Ectodermal cell (in vitro differentiated cells): ENCODE measurements around the gene SAMM50. TPM values are rescaled to one million over a fixed set of nuclear protein-coding genes. Genes with fewer than 3 reads are reported as not detected.

Source experiments
- H3K27ac ChIP-seq: 2 replicates; pipeline ENCODE4 v1.7.0; 2013; ENCODE audit warnings: mild to moderate bottlenecking, low read depth, low read length; ENCODE audit not compliant: insufficient read depth, poor library complexity, severe bottlenecking
- H3K27me3 ChIP-seq: 2 replicates; pipeline ENCODE4 v1.7.0; 2013; ENCODE audit warnings: mild to moderate bottlenecking, low read length; ENCODE audit not compliant: insufficient read depth, control insufficient read depth, poor library complexity, severe bottlenecking
- H3K36me3 ChIP-seq: one replicate; pipeline ENCODE4 v1.7.0; 2013; ENCODE audit warnings: low read length; ENCODE audit not compliant: control insufficient read depth, insufficient read depth
- H3K4me1 ChIP-seq: one replicate; pipeline ENCODE4 v1.7.0; 2013; ENCODE audit warnings: low read length; ENCODE audit not compliant: control insufficient read depth, insufficient read depth
- H3K4me3 ChIP-seq: 2 replicates; pipeline ENCODE4 v1.7.0; 2013; ENCODE audit warnings: low read depth, low read length, control low read depth; ENCODE audit not compliant: insufficient read depth
- H3K9me3 ChIP-seq: 2 replicates; pipeline ENCODE4 v1.7.0; 2013; ENCODE audit warnings: mild to moderate bottlenecking, low read length, moderate library complexity; ENCODE audit not compliant: control insufficient read depth
- WGBS, 2 experiments: methylation state at CpG; one replicate each; pipeline ENCODE4 v1.1.7; 2013; ENCODE audit warnings: missing lambda C conversion rate in 2 of 2; 5-methylcytosine and 5-hydroxymethylcytosine counted together
- polyA plus RNA-seq, 4 experiments: library from polyadenylated mRNA; stranded (reverse); fragments of 50-300 nt; gene quantifications; one replicate each; pipeline ENCODE4 v1.2.3, GENCODE V29; 2013

The SAMM50 gene
- polyA plus RNA-seq (2013, experiment 1 of 4), result 68.6 TPM
- 70.1 TPM for polyA plus RNA-seq (2013, experiment 2 of 4)
- 47.1 TPM for polyA plus RNA-seq (2013, experiment 3 of 4)
- polyA plus RNA-seq (2013, experiment 4 of 4), result 50.4 TPM

DNA sequence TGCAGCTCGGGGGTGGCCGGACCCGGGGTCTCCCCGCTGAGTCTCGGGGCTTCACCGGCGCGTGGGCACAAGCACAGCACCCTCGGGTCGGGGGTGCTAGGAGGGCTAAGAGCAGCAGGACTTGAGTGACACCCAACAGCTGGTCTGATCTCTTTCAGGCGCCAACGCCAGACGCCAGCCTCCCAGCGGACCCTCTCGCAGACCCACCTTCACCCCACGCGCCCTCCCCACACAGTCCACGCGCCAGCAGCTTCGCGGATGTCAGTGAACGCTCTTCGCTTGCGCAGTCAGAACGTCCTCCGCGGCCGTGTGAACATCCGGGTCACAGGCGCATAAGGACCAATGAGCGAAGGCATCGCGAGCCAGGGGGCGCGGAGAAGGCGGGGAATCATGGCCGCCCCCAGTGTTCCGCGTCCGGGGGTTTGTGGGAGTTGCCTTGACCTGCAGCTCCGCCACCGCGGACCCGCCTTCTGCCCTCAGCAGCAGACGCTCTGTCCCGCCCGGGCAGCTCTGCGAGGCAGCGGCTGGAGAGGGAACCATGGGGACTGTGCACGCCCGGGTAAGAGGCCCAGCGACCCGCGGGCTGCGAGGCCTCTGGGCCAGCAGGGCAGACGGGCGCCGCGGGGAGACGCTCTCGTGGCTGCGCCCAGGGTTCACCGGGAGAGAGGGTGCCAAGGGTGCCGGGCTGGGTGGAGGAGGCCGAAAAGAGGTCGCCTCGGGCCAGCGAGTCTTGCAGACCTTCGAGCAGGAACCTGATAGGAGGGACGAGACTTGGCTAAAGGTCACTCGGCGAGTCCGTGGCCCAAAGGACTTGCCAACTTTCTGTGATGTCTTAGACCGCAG is at the start of gene SAMM50:
TSS of gene SAMM50 (plus strand) at position 403 of the 843 bp plus-strand sequence. CDS start at position 539, 136 bp downstream.
- WGBS, 2 experiments, result 0% methylated on average over 74 of the region's 74 CpGs
- Histone ChIP-seq H3K36me3 (no peaks in the 10 kb centered on the region), H3K27ac (peak within 1 kb of the TSS; percentile 55)

DNA sequence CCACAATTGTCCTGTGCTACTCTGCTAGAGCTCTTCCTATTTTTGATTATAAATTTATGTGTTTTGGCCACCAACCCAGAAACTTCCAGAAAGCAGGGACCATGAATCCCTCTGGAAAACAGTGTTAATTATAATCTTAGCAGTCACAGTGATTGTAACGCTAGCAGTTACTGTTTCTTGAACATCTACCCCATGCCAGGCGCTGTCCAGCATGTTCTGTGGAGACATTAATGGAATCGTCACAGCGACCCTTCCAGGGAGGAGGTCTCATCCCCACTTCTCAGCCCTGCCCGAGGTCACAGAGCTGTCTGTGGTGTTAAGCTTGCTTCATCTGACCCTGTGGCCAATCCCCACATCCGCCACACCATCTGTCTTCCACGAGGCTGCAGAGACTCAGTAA is 49.6 kb upstream of the SAMM50 start:
- no peak overlapping the region for H3K4me3 ChIP-seq
- no peaks in the 10 kb centered on the region for H3K27me3 ChIP-seq
- H3K27ac ChIP-seq, result no peak overlapping the region
- no peaks in the 10 kb centered on the region for H3K9me3 ChIP-seq
- H3K36me3 ChIP-seq, result no peaks in the 10 kb centered on the region
- H3K4me1 ChIP-seq, result no peaks in the 10 kb centered on the region
- WGBS, 2 experiments, result 87 to 89% methylated on average over 6 to 7 of the region's 7 CpGs

More for the DNA sequence above, at the start of gene SAMM50:
- Histone ChIP-seq H3K27me3 (no peaks in the 10 kb centered on the region), H3K9me3 (no peaks in the 10 kb centered on the region), H3K4me1 (peaks cover 6% of the 10 kb centered on the region), H3K4me3 (peak within 1 kb of the TSS; percentile 88)

DNA sequence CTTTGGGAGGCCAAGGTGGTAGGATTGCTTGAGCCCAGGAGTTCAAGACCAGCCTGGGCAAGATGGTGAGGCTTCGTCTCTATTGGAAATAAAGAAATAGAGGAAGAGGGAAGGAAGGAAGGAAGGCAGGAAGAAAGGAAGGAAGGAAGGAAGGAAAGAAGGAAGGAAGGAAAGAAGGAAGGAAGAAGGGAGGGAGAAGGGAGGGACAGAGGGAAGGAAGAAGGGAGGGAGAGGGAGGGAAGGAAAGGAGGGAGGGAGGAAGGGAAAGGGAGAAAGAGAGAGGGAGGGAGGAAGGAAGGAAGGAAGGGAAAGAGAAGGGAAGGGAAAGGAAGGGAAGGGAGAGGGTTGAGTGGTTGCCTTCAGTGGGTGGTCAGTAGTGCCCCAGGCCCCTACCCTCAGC is 45.5 kb upstream of the SAMM50 start:
- peaks cover 4% of the 10 kb centered on the region for H3K4me1 ChIP-seq
- 88 to 92% methylated on average over 1 of the region's 1 CpG for WGBS, 2 experiments

DNA sequence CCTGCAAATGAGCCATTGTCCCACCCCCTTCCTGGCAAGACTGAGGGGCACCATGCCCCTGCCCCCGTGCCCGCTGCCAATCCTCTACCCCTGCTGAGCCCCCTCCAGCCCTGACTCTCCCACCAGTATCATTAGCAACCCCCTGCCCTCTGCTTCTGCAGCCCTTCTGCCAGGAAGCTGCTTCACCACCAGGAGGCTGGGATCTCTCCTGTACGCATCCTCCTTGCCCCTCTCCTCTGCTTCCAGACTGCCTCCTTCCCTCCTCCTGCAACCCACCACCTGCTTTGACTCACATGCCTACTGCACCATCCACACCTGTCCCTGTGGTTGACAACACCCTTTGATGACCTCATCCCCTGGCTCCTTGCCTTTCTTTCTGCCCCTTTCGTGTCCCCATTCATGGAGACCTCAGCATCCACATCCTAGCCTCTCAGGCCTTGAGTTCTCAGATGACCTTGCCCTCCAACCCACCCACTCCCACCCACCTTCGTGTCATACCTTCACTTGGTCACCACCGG is 45.0 kb upstream of the SAMM50 start:
- H3K4me3 ChIP-seq, result no peak overlapping the region
- no peak overlapping the region for H3K27ac ChIP-seq
- 67 to 72% methylated on average over 6 of the region's 6 CpGs for WGBS, 2 experiments
- no peaks in the 10 kb centered on the region for H3K36me3 ChIP-seq
- H3K9me3 ChIP-seq, result no peaks in the 10 kb centered on the region
- H3K27me3 ChIP-seq, result no peaks in the 10 kb centered on the region
- H3K4me1 ChIP-seq, result peaks cover 4% of the 10 kb centered on the region

More for the DNA sequence above, 45.5 kb upstream of the SAMM50 start:
- Histone ChIP-seq H3K4me3 (no peak overlapping the region), H3K9me3 (no peaks in the 10 kb centered on the region), H3K36me3 (no peaks in the 10 kb centered on the region), H3K27ac (no peak overlapping the region), H3K27me3 (no peaks in the 10 kb centered on the region)

DNA sequence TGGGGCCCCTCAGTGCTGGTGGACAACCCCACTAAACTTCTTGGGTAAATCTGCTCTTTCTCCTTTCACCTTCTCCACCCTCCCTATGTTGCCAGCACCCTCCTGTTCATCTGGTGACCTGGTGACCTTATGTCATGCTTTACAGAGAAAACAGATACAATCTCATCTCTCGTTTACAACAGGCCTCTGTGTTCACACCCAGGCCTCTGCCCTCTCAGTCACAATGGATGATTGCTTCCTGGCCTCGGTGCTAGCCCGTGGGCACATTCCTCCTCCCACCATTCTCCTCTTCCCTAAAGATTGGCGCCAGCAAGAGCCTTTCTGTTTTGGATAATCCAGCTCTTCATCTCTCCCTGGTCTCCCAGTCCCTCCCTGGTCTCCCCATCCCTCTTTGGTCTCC is 43.9 kb upstream of the SAMM50 start:
- no peaks in the 10 kb centered on the region for H3K27me3 ChIP-seq
- H3K9me3 ChIP-seq, result no peaks in the 10 kb centered on the region
- no peak overlapping the region for H3K27ac ChIP-seq
- WGBS, 2 experiments, result 63 to 71% methylated on average over 4 of the region's 4 CpGs
- H3K4me3 ChIP-seq, result no peak overlapping the region
- H3K4me1 ChIP-seq, result peaks cover 4% of the 10 kb centered on the region
- no peaks in the 10 kb centered on the region for H3K36me3 ChIP-seq

DNA sequence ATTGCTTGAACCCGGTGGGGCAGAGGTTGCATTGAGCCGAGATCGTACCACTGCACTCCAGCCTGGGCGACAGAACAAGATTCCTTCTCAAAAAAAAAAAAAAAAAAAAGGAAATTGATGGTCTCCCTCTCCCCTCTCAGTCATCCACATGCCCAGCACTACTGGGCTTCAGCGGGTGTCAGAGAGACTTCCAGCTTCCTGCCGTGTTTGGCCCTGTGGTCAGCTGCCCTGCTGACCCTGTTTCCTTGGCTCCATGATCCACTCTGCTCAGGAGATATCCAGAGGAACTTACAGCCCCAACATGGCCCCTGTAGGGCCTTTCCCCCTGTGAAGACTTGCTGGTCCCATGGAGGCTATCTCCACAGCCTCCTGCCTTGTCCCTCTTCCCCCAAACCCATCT is 37.7 kb upstream of the SAMM50 start:
- Histone ChIP-seq H3K27ac (no peak overlapping the region), H3K9me3 (no peaks in the 10 kb centered on the region), H3K27me3 (peaks cover 13% of the 10 kb centered on the region), H3K36me3 (no peaks in the 10 kb centered on the region), H3K4me3 (no peak overlapping the region), H3K4me1 (peaks cover 3% of the 10 kb centered on the region)
- 89 to 95% methylated on average over 6 of the region's 6 CpGs for WGBS, 2 experiments

DNA sequence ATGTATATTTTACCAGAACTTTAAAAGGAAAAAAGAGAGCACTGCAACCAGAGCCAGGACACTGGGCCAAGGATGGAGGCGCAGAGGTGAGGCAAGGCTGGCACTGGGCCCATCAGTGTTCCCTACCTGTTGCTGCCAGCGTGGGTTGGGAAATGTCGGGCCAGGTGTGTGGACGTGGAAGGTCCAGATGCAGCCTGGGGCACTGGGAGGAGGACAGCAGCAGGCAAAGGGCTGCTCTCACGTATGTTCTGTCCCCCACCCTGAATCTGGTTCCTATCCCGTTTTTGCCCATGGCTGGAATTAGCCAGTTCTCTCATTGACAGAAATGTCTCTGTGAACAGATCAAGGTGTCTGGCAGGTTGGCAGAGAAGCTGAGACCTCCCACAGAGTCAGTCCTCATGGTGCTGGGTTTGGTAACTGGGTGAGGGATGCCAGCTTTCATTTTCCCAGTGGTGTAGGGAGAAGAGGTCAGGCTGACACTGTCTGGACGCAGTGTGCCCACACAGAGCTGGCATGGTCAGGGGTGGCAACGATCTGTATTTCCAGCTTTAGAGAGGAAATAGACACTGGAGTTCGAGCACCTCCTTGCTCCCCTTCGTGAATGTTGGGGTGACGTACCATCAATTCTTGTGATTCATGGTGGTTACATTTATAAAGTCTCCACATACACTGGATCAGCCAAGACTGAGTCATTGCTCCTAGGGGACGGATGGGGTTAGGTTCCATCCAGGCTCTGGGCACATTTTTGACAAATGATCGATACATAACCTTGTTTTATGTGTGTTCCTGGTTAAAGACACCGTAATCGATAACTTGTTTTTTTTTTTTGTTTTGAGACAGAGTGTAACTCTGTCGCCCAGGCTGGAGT is 35.9 kb upstream of the SAMM50 start:
- H3K27ac ChIP-seq, result no peak overlapping the region
- no peaks in the 10 kb centered on the region for H3K36me3 ChIP-seq
- H3K27me3 ChIP-seq, result peaks cover 18% of the 10 kb centered on the region
- H3K4me3 ChIP-seq, result no peak overlapping the region
- no peaks in the 10 kb centered on the region for H3K9me3 ChIP-seq
- 92 to 95% methylated on average over 16 of the region's 16 CpGs for WGBS, 2 experiments
- peaks cover 9% of the 10 kb centered on the region for H3K4me1 ChIP-seq

DNA sequence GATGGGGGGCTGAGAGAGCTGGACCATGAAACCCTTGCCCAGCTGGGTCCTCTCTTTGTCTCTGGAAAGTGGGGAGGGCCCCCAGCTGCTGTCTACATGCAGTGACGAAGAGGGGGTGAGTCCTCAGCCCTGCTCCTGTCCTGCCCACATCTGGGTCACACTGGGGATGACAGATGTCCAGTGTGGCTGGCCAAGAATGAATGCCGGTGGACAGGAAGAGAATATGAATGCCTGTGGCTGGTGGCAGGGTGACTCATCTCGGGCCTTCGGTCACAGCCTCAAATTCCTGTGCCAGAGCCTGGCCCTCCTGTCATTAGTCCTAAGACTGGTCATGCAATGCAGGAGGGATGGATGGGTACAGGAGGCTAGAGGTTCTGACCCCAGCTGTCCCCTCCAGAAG is 33.9 kb upstream of the SAMM50 start:
- H3K9me3 ChIP-seq, result no peaks in the 10 kb centered on the region
- H3K4me3 ChIP-seq, result no peak overlapping the region
- H3K27me3 ChIP-seq, result peaks cover 21% of the 10 kb centered on the region
- H3K36me3 ChIP-seq, result no peaks in the 10 kb centered on the region
- H3K27ac ChIP-seq, result no peak overlapping the region
- 89 to 90% methylated on average over 4 of the region's 4 CpGs for WGBS, 2 experiments
- peaks cover 20% of the 10 kb centered on the region for H3K4me1 ChIP-seq

DNA sequence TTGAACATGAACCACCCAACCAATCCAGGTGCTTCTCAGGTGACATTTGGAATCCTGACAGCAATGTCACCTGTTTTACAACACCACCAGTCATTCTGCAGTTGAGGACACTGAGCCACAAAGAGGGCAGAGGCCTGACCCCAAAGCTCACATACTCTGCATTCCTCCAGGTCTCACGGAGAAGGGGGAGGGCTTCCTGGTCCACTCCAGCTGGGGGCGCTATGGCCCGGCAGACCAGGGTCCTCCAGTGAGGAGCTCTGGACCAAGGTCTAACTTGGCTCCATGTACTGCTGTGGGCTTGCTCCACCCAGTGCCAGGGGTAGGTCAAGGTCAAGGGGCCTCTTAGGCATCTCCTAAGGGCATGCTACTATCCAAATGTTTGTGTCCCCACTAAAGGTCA is 33.1 kb upstream of the SAMM50 start:
- Histone ChIP-seq H3K9me3 (no peaks in the 10 kb centered on the region), H3K4me3 (no peak overlapping the region), H3K36me3 (no peaks in the 10 kb centered on the region), H3K4me1 (peaks cover 20% of the 10 kb centered on the region), H3K27me3 (peaks cover 26% of the 10 kb centered on the region), H3K27ac (no peak overlapping the region)
- 88% methylated on average over 3 of the region's 3 CpGs for WGBS, 2 experiments

DNA sequence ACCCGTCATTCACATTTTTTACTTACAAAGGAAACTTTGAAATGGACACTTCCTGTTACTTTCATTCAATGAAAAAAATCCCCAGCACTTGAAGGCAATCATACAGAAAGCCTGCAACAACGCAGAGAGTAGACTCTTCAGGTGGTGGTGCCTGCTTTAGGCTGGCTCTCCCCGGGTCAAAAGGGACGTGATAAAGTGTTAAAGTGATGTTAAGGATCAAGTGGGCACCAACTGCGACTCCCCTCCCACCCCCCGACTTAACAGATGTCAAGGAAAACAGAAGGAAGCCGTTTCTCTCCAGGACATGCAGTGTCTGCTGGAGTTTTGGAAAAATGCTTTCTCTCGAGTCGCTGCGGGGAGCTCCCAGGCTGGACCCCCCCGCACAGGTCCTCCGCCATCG is 32.1 kb upstream of the SAMM50 start:
- Histone ChIP-seq H3K36me3 (no peaks in the 10 kb centered on the region), H3K9me3 (no peaks in the 10 kb centered on the region), H3K27ac (no peak overlapping the region), H3K4me1 (peaks cover 20% of the 10 kb centered on the region), H3K27me3 (peaks cover 34% of the 10 kb centered on the region), H3K4me3 (peak overlapping the region; percentile 31)
- 1 to 2% methylated on average over 11 to 13 of the region's 13 CpGs for WGBS, 2 experiments
